Fibroblast of peridontal ligament (primary cell): Measurements from ENCODE around the gene NFATC4.
A peak's percentile ranks its signal among the peaks of the same experiment; 100 is the strongest.

Experiments
- DNase-seq: peaks from one replicate; pipeline ENCODE4 v3.0.0-alpha.2; 2010; ENCODE audit errors: extremely low read depth

Gene NFATC4

GRCh38 chr14:24367514-24368211, at the start of gene NFATC4:
Gene NFATC4, plus strand, starts transcription at chr14:24368184. Its CDS starts 157 bp downstream, at chr14:24368341.
- DNase-seq = peak; percentile 98

GRCh38 chr14:24321212-24321975, 46.6 kb upstream of the NFATC4 start:
- no peak for DNase-seq

GRCh38 chr14:24322672-24323071, 45.3 kb upstream of the NFATC4 start:
- DNase-seq = no peak

GRCh38 chr14:24323341-24323740, 44.6 kb upstream of the NFATC4 start:
- DNase-seq = no peak

GRCh38 chr14:24324024-24324423, 44.0 kb upstream of the NFATC4 start:
- no peak for DNase-seq

GRCh38 chr14:24325041-24325530, 42.9 kb upstream of the NFATC4 start:
- DNase-seq = no peak

- no peak for DNase-seq
Observed at GRCh38 chr14:24325963-24326362, 42.0 kb upstream of the NFATC4 start.

GRCh38 chr14:24327303-24327702, 40.7 kb upstream of the NFATC4 start:
- DNase-seq = no peak

GRCh38 chr14:24327914-24328313, 40.1 kb upstream of the NFATC4 start:
- peak; percentile 26 for DNase-seq

- DNase-seq = no peak
Observed at GRCh38 chr14:24329073-24329663, 38.8 kb upstream of the NFATC4 start.

GRCh38 chr14:24329736-24330135, 38.2 kb upstream of the NFATC4 start:
- no peak for DNase-seq

- DNase-seq = no peak
Observed at GRCh38 chr14:24330973-24331674, 36.9 kb upstream of the NFATC4 start.

- DNase-seq = no peak
Observed at GRCh38 chr14:24331731-24332267, 36.2 kb upstream of the NFATC4 start.

- peak; percentile 57 for DNase-seq
Observed at GRCh38 chr14:24332268-24332993, 35.6 kb upstream of the NFATC4 start.

- DNase-seq = peak; percentile 23
Observed at GRCh38 chr14:24334431-24335291, 33.3 kb upstream of the NFATC4 start, which contains the start of gene ADCY4. Gene ADCY4, minus strand, starts transcription at chr14:24335071. Its CDS starts 419 bp downstream, at chr14:24334652.

- no peak for DNase-seq
Observed at GRCh38 chr14:24335461-24336171, 32.4 kb upstream of the NFATC4 start.

- no peak for DNase-seq
Observed at GRCh38 chr14:24337144-24337823, 30.7 kb upstream of the NFATC4 start.

- no peak for DNase-seq
Observed at GRCh38 chr14:24337824-24338175, 30.2 kb upstream of the NFATC4 start.

GRCh38 chr14:24338843-24339242, 29.1 kb upstream of the NFATC4 start:
- DNase-seq = no peak
